Pons (tissue), 1 donor: ENCODE results near the gene PIM3.
"Not testable (repeated sequence)": the region's sequence is repeated elsewhere in the genome, so short reads cannot be mapped to it uniquely, and the experiment has no call there.

Source experiments
- DNase-seq: peaks from one replicate; pipeline ENCODE4 v3.0.0-alpha.2; 2016; ENCODE audit warnings: low spot score

The PIM3 gene

GRCh38 chr22:49943771-49944398 is 16.7 kb upstream of the PIM3 start:
- no peak for DNase-seq

GRCh38 chr22:49944399-49944891 is 16.1 kb upstream of the PIM3 start:
- no peak for DNase-seq

- DNase-seq = not testable (repeated sequence)
Observed at GRCh38 chr22:49945042-49945794, 15.4 kb upstream of the PIM3 start.

- no peak for DNase-seq
Observed at GRCh38 chr22:49946612-49947295, 13.8 kb upstream of the PIM3 start.

GRCh38 chr22:49947296-49947622 is 13.3 kb upstream of the PIM3 start:
- DNase-seq = no peak

- no peak for DNase-seq
Observed at GRCh38 chr22:49948116-49948957, 12.2 kb upstream of the PIM3 start.

- no peak for DNase-seq
Observed at GRCh38 chr22:49948958-49949913, 11.3 kb upstream of the PIM3 start.

GRCh38 chr22:49949914-49950292 is 10.7 kb upstream of the PIM3 start:
- DNase-seq = no peak

- no peak for DNase-seq
Observed at GRCh38 chr22:49950396-49950994, 10.1 kb upstream of the PIM3 start.

- no peak for DNase-seq
Observed at GRCh38 chr22:49951000-49951677, 9.4 kb upstream of the PIM3 start.

- no peak for DNase-seq
Observed at GRCh38 chr22:49951678-49951985, 8.9 kb upstream of the PIM3 start.

GRCh38 chr22:49951986-49952896 is 8.3 kb upstream of the PIM3 start:
- DNase-seq = no peak

GRCh38 chr22:49953027-49953679 is 7.4 kb upstream of the PIM3 start:
- no peak for DNase-seq

GRCh38 chr22:49953680-49954344 is 6.8 kb upstream of the PIM3 start:
- no peak for DNase-seq

GRCh38 chr22:49954354-49954753 is 6.2 kb upstream of the PIM3 start:
- no peak for DNase-seq

- DNase-seq = no peak
Observed at GRCh38 chr22:49954991-49955580, 5.5 kb upstream of the PIM3 start.

GRCh38 chr22:49955581-49956417 is 4.8 kb upstream of the PIM3 start:
- no peak for DNase-seq
